CD4-positive, alpha-beta T cell treated with Interleukin-6 for 4 hours (primary cell): ENCODE data around the gene NDUFA8.

Experiments used
- DNase-seq: peaks from one replicate; pipeline ENCODE4 v3.0.0-alpha.2; 2020; ENCODE audit warnings: mixed read lengths

Gene NDUFA8

DNA sequence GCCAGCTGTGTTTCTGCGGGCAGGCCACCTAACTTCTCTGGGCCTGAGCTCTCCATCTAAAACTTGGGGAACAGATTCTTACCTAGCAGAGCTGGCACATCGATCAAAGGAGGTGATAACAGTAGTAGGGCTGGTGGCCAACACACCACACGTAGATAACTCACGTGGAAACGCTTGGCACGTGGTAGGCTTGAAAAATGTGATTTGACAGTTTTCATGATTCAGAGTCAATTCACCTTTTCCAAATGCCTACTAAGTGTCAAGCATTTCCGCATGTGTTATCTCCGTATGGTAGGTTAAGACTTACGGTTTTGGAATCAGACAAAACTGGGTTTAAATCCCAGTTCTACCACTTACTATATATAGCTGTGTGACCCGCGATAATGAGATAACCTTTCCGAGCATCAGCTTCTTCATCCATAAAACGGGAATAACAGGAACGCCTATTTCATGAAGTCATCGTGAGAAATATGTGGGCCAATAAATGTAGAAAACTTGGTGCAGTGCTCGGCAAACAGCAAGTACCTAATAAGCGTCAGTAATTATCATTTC is 25.5 kb downstream of the NDUFA8 start:
- DNase-seq = no peak

DNA sequence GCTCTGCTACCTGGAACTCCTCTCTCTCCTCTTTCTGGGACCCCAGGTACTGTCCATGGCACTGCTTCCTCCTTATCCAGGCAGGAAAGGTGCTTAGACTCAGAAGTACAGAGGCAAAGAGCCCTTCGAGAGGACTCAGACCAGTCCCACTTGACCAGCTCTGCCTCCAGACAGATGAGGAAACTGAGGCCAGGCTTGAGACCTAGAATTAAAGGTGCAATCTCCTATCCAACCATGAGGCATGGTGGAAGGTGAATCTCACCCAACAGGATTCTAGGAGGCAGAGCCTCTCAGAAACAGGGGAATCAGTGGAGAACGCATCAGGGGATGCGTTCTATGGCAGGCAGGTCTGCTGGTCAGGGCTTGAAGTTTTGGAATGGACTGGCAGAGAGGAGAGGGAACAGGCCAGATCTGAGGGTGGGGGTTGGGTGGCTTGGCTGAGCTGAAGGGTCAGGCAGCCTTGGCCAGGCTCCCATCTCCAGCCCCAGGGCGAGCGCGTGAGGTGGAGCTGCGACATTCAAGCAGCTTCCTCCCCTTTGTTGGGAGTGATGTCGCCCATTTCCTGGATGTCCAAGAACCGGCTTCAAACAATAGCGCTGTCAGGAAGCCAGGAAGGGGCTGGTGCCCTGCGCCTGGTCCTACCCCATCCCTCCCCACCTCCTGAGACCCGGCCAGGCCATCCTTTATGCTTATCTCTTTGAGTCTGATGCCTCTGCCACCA is 26.2 kb downstream of the NDUFA8 start:
- no peak for DNase-seq

DNA sequence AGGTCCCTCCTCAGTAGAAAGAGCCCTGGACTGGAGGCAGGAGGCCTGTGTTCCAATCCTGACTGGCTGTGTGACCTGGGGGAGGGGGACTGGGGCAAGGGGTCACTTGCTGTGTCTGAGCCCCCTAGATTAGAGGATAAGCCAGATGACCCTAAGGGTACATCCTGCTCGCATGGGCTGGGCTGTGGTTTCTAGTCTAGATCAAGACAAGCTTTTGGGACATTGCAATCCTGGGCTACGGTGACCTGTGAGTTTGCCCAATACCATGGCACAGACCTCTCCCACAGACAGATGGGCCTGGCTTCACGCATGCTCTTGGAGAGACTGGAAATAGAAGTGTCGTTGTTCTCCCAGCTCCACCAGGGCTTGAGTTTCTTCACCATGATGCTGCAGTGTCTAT is 27.0 kb downstream of the NDUFA8 start:
- no peak for DNase-seq

DNA sequence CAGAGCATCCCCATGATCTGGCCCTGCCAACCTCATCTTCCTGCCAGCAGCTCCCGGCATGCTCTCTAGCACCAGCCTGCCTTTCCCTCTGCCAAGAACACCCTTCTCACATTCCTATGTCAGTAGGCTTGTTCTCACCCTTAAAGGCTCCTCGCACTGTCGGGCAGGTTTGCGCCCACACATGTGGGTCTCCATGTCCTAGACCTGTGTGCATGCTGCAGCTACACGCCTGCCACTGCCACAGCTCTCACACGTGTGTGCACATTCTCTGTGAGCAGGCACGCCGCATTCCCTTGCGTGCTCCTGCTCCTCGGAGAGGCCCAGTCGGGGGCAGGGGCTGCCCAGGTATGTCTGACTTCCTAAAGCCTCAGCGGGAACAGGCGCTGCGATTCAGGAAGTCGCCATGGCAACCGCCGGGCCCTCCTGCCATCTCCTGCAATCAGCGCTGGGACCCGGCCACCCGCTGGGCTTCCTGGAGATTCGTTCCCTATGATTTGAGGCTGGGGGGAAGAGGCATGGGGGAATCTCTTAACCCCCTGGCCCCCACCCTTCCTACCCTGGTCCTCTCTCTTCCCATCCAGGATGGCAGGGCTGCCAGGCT is 28.1 kb downstream of the NDUFA8 start:
- no peak for DNase-seq

DNA sequence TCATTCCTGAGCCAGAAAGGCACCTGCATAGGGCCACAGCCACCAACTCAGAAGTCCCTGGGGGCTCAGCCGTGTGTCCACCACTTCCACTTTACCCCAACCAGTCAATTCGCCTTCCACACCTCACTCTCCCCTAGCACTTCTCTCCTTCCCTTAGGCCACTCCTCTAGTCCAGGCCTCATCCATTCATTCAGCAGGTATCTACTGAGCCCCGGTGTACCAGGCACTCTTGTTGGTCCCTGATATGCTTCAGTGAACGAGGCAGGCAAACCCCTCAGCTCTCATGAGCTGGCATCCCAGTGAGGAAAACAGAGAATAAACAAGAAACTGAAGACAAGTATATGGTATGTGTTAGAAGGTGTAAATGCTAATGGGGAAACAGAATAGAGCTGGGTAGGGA is 28.7 kb downstream of the NDUFA8 start:
- no peak for DNase-seq

DNA sequence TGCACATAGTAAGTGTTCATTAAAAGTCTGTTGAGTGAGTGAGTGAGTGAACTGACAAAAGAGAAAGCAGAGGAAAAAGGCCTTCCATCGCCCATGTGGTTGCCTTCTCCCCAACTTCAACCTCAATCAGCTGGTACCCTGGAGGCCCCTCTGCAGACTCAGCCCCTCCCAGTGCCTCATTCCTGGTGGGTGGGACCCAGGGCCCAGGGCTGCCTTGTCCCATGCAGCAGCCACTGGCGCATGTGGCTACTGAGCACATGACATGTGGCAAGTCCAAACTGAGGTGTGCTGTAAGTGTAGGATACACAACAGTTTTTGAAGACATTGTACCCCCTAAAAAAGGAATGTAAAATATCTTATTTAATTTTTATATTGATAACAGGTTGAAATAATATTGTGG is 29.6 kb downstream of the NDUFA8 start:
- DNase-seq = no peak

DNA sequence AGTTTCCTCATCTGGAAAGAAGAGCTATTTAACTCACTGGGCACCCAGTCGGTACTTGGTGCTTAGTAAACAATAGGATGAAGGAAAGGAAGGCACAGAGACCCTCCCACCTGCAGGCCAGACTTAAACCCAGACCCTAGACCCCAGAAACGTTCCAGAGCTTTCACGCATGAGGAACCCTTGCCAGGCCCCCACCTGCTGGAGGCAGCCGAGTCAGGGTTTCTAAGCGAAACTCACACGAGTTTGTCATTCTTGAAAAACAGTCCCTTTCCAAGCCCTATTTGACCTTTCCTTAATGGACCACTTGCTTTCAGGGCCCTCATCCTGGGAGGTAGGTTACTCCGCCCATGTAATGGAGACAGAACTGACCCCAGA is 30.6 kb downstream of the NDUFA8 start:
- no peak for DNase-seq

DNA sequence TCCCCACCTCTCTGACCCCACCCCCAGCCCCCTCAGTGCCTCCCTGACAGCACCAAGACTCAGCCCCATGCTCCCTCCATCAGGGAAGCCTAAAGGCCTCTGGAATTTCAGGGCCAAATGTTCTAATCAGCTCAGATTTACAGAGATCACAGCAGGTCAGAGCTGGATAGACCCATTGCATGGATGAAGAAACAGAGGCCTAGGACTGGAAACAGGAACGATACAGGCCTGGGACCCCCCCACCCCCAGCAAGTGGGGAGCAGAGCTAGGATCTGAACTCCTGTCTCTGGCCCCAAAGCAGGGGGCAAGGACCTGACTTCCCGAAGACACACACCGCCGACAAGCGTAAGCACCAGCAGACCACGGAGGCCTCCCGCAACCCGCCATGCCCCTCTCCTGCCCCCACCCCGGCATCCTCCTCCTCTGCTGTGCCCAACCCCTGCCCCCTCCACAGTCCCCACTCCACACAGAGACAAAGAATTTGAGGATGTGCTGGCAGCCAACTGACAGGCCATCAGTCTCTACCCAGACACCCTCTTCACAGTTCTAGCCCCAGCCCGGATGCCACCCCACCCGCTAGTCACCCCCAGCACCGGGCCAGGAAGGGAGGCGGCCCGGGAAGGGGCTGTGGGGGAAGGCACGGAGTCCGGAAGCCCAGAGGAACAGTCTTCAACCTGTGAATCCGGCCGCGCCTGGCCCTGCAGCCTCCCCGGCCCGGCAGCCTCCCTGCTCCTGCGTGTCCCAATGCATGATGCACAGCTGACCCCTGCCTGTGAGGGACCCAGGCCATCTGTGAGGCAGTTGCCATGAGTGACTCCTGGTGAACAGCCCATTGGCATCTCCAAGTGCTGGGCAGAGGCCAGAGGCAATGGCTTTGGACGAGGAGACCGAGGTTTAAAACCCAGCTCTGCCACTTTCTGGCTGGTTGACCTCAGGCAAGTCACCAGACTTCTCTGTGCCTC is 31.3 kb downstream of the NDUFA8 start:
- peak; percentile 20 for DNase-seq

DNA sequence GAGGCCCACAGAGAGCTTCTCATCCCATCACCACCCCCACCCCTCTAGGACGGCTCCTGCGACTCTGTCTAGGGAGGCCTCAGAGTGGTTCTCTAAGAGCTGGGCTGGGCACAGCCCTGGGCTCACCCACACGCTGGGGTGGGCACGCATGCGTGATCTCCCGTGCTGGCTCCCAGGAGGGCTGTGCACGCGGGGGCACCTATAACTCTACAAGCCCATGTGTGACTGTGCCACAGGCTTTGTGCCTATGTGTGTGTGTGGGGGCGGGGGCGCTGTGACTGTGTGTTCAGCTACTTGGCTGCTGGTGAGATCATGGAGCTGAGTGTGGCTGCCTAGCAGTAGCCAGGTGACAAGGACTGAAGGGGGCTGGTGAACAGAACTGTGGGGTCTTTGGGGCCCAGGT is 32.2 kb downstream of the NDUFA8 start:
- no peak for DNase-seq

DNA sequence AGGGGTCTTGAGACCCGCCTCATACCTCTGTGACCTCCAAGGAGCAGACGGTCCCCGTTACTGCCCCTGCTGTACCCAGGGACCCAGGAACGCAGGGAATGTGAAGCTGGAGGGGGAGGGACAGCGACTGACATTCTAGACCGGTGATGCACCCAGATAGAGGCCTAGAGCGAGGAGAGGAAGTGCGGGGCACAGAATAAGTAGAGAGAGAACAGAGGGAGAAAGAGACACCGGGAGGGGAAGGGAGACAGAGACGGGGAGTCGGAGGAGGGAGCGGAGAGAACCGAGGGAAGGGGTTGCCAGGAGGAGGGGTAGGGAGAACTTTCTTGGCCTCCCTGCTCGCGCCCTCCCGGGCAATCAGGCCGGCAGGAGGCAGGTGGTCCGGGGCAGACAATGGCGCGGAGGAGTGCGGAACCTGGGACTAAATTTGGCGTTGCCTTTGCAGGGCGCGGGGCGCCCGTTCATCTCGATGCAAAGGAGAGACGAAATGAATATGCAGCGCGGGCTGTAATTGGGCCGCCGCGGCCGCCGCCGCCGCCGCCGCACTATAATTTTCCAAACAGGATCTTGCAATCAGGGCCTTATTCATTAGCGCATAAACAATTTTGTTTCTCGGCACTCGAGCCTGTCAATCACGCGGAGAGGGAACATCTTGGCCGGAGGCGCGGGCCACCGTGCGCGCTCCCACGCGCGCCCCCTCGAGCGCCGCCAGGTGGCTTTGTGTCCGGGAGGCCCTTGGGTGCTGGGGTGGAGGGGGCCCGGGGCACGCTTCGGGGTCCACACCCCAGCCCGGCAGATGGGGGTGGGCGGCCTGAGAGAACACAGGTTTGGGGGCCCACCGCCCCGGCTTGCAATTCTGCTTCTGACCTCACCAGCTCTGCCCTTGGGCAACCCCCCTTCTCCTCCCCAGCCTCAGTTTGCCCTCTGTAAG is 33.0 kb downstream of the NDUFA8 start:
- DNase-seq = no peak

DNA sequence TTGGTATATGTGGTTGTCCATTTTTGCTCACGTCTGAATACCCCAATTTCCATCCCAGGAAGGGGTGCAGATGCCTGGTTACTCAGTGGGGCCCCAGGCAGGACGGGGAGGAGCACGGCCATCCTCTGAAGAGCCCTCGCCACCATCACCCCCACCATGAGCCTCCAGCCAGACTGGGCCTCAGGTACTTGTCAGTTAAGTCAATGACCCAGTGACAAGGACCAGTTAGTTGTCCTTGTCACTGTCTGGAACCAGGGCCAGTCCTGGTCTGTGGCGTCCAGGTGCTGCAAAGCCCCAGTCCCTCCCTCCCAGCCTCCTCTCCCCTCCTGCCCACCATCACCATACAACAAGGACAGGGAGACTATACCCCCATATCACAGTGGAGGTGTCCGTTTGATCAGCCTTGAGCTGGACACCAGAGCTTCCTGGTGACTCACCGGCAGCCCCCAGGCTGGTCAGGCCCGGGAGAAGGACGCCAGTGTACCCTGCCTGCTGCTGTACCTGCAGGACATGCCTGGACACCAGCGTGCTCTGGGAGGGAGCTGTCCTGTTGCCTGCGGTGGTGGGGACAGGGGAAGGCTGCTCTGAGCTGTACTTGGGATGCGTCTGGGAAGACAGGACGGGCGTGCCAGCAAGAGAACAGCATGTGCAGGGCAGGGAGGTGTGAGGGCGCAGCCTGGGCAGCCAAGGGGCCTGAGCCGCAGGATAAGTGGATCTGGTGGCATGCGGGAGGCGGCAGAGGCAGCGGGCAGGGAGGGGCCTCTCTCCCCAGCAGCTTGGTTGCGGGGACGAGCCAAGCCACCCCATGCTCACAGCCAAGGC is 33.9 kb downstream of the NDUFA8 start:
- DNase-seq = no peak

DNA sequence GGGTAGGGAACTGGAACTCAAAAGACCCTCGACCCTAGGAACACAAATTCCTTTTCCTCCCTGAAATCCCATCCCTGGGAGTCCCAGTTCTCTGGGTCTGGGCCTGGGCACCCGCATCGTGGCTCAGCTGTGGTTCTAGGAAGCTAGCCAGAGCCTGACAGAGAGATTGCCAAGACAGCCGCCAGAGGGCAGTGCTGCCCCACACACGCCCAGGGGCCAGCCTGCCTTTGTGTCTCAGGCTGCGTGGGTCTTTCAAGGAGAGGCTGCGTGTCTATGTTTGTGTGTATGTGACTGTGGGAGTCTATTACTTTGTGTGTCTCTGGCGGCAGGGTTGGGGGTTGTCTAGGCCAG is 34.4 kb downstream of the NDUFA8 start:
- peak; percentile 82 for DNase-seq

DNA sequence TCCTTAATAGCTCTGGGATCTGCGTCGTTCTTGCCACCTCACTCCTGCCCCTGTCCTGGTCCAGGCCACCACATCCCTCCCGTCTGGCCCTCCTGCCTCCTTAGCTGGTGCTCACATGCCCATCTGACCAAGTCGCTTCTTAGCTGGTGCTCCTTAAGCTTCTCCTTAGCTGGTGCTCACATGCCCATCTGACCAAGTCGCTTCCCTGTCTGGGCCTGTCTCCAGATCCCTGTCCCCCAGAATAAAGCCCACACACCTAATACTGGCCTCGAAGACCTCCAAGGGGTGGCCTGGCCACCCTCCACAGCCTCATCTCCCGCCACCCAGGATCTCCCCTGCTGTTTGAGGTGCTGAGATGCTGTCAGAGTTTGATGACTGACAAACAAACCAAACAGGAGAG is 35.1 kb downstream of the NDUFA8 start:
- no peak for DNase-seq

DNA sequence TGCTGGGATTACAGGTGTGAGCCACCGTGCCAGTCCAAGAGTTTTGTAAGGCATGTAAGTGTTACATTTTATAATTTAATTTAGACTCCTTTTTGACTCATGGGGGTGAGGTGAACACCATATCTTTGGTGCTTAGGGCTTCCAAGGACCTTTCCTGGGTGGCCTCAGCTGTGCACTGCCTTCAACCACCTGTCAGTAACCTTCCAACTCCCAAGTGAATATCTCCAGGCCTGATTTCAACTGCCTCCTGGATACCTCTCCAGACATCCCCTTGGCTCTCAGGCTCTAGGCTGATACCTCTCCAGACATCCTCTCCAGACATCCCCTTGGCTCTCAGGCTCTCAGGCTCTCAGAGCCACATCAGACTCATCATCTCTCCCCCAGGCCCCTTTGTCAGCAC is 35.5 kb downstream of the NDUFA8 start:
- DNase-seq = no peak

DNA sequence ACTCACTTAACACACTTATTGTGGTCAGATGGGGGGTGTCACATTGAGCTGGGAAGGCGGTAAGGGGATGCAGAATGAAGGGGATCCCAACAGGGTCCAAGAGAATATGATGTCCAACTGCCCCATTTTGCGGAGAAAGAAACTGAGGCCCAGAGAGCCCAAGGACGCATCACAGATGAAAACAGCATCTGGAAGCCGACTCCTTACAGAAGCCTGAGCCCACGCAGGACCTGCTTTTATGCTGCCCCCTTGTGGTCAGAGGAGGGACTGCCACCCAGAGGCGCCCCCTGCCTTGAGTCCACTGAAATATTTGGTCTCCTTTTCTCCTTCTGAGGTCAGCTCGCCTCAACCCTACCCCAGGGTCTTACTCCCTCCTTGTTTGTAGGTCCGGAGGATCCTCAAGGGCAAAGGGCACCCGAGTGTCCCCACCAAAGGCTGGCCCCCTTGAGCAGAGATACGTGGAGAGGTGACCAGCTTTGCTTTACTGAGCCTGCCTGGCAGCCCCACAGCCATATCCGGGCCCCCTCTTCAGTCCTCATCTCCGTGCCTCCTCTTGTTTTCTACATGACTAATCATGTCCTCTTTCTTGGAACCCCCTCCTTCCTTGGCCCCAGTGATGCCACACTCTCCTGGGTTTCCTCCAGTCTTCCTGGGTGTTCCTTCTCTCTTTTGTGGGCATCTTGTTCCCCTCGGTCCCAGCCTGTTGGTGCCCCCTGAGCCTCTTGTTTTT is 36.5 kb downstream of the NDUFA8 start:
- peak; percentile 74 for DNase-seq

DNA sequence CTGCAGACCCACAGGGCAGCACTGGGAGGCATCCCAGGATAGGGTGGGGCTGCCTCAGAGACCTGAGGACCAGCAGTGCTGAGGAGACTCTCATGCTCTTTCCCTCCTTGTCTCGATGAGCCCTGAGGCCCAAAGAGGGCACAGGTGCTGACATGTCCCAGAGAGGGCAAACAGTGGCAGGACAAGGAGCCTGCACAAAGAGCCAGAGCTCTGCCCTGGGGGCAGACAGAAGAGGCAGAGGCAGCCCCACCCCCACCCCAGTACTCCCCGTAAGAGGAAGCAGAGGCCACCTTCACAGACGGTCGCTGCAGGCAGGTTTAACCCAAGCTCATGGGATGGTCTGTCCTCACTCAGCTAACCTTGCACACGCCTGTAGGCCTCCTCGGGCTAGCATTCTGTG is 37.1 kb downstream of the NDUFA8 start:
- no peak for DNase-seq

DNA sequence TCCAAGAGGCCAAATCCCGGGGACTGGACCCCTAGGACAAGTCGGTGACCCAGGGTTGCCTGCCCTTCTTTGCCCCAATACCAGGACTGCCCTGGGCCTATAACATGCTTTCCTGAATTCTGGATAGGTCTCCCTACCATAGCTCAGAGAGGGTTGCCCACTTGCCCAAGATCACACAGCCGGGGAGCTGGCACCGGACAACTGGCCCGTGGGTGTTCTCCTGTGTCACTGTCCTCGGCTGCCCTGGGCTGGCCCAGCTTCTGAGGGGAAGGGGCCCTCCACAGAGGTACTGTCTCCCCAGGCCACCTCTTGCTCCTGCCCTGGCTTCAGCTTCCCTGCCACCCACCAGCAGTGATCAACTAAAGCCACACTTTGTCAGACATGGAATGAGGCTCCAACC is 37.6 kb downstream of the NDUFA8 start:
- DNase-seq = no peak

DNA sequence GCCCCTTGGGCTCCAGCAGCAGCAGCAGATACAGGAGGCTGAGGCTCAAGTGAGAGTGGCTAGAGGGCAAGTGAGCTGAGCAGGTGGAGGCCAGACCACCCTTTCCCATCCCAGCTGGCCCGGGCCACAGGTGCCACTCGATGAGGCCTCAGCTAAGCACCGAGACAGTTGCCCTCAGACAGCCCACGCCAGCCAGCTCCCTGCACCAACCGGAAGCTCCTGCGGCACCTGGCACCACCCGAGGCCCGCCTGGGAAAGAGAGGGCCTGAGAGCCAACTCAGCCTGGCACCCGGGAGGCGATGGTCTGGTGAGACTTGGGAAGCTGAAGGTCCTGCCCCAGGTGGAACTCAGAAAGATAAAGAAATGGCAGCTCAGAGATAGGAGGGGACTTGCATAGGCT is 38.2 kb downstream of the NDUFA8 start:
- DNase-seq = no peak

DNA sequence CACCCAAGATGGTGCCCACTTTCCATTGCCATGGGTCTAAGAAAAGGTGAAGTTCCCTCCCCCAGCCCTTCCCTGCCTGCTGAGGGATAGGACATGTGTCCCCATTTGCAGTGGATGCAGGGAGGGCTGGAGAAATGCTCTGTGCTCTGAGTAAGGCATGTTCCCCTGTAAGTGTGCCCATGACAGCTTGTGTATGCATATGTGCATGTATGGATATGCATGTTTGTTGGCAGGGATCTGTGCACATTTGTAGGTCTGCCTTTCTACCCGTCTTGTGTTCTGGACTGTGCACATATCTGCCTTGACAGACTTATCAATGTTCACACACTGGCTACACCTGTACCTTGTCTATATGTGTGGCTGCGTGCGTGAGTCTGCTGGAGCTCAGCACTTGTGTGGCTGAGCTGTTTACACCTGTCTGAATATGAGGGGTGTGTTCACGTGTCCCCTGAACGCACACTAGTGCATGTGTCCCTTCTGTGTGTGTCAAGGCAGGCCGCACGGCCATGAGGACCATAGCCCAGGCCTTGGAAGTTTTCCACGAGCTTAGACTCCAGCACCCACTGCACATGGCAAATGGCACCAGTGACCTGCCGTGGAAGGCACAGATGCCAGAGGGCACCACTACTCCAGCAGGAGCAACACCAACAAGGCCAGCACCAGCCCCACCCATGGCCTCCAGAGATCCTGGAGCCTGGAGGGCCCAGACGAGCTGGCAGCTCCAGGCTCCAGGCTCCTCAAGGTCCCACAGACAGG is 39.1 kb downstream of the NDUFA8 start:
- no peak for DNase-seq

DNA sequence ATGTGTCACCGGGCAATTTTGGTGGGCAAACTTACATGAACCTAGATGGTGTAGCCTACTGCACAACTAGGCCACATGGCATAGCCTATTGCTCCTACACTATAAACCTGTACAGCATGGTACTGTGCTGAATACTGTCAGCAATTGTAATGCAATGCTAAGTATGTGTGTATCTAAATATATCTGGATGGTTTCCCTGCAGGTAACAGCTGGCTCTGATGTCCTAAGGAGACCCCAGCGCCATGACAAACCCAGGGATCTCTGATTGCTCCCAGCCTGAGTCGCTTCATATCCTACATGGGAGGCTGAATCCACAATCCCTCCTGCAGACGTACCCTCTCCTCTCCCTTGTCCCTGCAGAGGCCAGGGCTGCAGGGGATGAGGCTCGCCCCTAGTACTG is 39.9 kb downstream of the NDUFA8 start:
- DNase-seq = no peak
